ENCODE measurements around the gene CERT1. TPM values are rescaled to one million over a fixed set of nuclear protein-coding genes. Genes with fewer than 3 reads are reported as not detected.

CERT1 gene
- polyA plus RNA-seq, 2 of the 4 experiments (the other 2 are of a cell fraction) = 19.5 to 22.5 TPM

DNA sequence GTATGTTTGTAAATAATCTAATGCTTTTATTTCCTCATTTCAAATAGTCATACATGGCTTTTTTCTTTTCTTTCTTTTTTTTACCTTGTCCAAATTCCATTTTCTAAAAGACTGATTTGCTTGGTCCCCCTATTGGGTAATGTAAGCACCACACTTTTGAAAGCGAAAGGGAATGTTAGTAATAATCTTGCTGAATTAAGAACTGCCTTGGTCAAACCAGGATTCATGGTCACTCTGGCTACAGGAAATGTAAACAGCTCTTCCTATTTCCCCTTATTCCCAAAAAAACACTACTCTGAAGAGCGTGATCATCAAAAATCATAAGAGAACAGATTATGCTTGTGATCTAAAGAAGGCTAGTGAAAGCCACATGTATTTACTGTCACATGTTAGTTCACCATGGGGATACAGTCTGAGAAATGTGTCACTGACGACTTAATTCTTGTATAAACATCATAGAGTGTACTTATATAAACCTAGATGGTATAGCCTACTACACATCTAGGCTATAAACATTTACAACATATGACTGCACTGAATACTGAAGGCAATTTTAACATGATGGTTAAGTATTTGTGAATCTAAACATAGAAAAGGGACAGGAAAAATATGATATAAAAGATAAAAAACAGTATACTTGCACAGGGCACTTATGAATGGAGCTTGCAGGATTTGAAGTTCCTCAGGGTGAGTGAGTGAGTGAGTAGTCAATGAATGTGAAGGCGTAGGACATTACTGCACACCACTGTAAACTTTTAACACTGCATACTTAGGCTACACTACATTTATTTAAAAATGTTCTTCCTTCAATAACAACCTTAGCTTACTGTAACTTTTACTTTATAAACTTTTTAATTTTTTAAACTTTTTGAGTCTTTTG is 99.1 kb downstream of the CERT1 start:
- ChIA-PET CTCF (interaction anchor here (0.9 kb wide), 1 partner anchor 14 kb away, joined by 3 read pairs; no protein-coding TSS in a partner anchor), POLR2A (no interaction called here)
- FAIRE-seq = no peak
- no peaks in the 10 kb centered on the region for H3K4me1 ChIP-seq
- no peak for ATAC-seq
- no peak overlapping the region for H3K4me3 ChIP-seq
- no peak overlapping the region for H3K4me2 ChIP-seq
- WGBS (ENCODE audit: missing lambda C conversion rate) = 87% methylated on average over 4 of the region's 4 CpGs
- no peak overlapping the region for H3K27ac ChIP-seq
- H3K9me3 ChIP-seq = no peaks in the 10 kb centered on the region
- no peak for DNase-seq (ENCODE audit: low read depth in 1 of 2, low spot score in 1 of 2)
- no peak for TF ChIP-seq JUNB (IDR thresholded peaks at IDR 0.05)
- no peak for TF ChIP-seq REST (IDR thresholded peaks at IDR 0.05)
- TF ChIP-seq RCOR1 (IDR thresholded peaks at IDR 0.05; ENCODE audit: low read depth, low read length) = no peak

DNA sequence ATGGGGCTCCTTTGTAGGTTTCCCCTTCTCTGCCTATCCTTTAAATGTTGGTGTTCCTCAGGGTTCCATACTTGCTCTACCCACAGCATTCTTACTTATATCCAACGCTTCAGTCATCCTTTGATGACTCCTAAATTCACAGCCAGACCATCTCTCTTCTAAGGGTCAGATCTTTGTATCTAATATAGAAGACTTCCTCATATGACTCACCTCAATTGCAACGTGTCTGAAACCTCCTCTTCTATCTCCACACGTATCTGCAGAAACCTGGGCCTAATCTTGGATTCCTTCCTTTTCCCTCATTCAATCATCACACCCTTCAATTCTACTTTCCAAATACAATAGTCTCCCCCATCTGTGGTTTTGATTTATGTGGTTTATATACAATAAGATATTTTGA is 106.1 kb downstream of the CERT1 start:
- TF ChIP-seq RCOR1 (IDR thresholded peaks at IDR 0.05; ENCODE audit: low read depth, low read length) (no peak), FOSL2 (IDR thresholded peaks at IDR 0.05) (0 out of 2 replicates have a peak, but pooled peaks have one; percentile 8), FOSL2 (CRISPR knock-in tag; IDR thresholded peaks at IDR 0.05) (peak; percentile 64)
- 29% methylated on average over 3 of the region's 3 CpGs for WGBS (ENCODE audit: missing lambda C conversion rate)

GRCh38 chr5:75395277-75395676 is 116.2 kb downstream of the CERT1 start:
- 95% methylated on average over 3 of the region's 3 CpGs for WGBS (ENCODE audit: missing lambda C conversion rate)
- H3K9me3 ChIP-seq = no peaks in the 10 kb centered on the region
- CTCF ChIA-PET = no interaction called here

More for the DNA sequence above, 106.1 kb downstream of the CERT1 start:
- H3K4me2 ChIP-seq = peak overlapping the region; percentile 22; the same call in 2 of the 3 replicates
- peaks cover 10% of the 10 kb centered on the region; the same call in 2 of the 3 replicates for H3K4me1 ChIP-seq
- FAIRE-seq = no peak
- CTCF ChIA-PET = no interaction called here
- DNase-seq (ENCODE audit: low read depth in 1 of 2, low spot score in 1 of 2) = peak; percentile 4 to 54
- H3K4me3 ChIP-seq = no peak overlapping the region
- H3K9me3 ChIP-seq = no peaks in the 10 kb centered on the region
- ATAC-seq = peak; percentile 77 to 82; a peak in 5 of 6 replicates
- no peak overlapping the region for H3K27ac ChIP-seq
- POLR2A ChIA-PET = no interaction called here

DNA sequence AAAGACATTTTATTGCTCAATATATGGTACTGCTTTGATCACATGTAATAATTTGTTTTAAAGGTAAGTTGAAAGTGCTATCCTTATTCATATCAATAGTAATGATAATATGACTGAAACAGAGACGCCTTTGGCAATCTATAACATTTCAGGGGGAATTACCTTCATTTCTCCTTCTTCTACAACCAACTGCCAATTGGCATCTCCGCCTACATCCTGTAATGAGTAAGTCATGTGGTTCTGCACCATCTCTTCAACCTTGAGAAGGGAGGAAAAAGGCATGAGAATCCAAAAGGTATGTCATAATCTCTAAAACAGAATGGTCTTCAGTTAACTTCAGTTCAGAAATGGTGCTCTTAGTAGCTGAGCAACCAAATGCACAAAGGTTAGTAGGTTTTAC is 122.0 kb downstream of the CERT1 start:
- no peak for ATAC-seq
- Histone ChIP-seq H3K27ac (no peak overlapping the region), H3K4me2 (no peak overlapping the region), H3K9me3 (no peaks in the 10 kb centered on the region), H3K4me1 (no peaks in the 10 kb centered on the region), H3K4me3 (no peak overlapping the region)
- CTCF ChIA-PET = no interaction called here
- no peak for DNase-seq (ENCODE audit: low read depth in 1 of 2, low spot score in 1 of 2)
- POLR2A ChIA-PET = no interaction called here
- WGBS (ENCODE audit: missing lambda C conversion rate) = 94% methylated on average over 2 of the region's 2 CpGs
- no peak for FAIRE-seq
- TF ChIP-seq FOSB (CRISPR knock-in tag; IDR thresholded peaks at IDR 0.05) (no peak), POLR2AphosphoS2 (conservative IDR thresholded peaks at IDR 0.05; ENCODE audit: low read length) (no peak), ZSCAN20 (CRISPR knock-in tag; IDR thresholded peaks at IDR 0.05) (no peak), NFE2L2 (conservative IDR thresholded peaks at IDR 0.05; ENCODE audit: low read length) (no peak), MAFK (IDR thresholded peaks at IDR 0.05; ENCODE audit: partially characterized antibody) (no peak), RNF2 (IDR thresholded peaks at IDR 0.05; ENCODE audit: borderline replicate concordance, low read depth) (no peak), JUNB (IDR thresholded peaks at IDR 0.05) (no peak), CBX2 (IDR thresholded peaks at IDR 0.05; ENCODE audit: borderline replicate concordance, low read depth) (no peak), BHLHE40 (IDR thresholded peaks at IDR 0.05; ENCODE audit: low read depth, low read length) (no peak), MYC (IDR thresholded peaks at IDR 0.05; ENCODE audit: borderline replicate concordance, low read length) (no peak), GATA3 (IDR thresholded peaks at IDR 0.05; ENCODE audit: borderline replicate concordance) (no peak), HDAC2 (IDR thresholded peaks at IDR 0.05) (no peak), TFCP2L1 (CRISPR knock-in tag; IDR thresholded peaks at IDR 0.05) (no peak), RCOR1 (IDR thresholded peaks at IDR 0.05; ENCODE audit: low read depth, low read length) (no peak), SREBF2 (IDR thresholded peaks at IDR 0.05) (no peak), EHF (CRISPR knock-in tag; IDR thresholded peaks at IDR 0.05) (no peak), POLR2A (IDR thresholded peaks at IDR 0.05; ENCODE audit: low read length) (no peak)
- TF ChIP-seq, protein P1, sequence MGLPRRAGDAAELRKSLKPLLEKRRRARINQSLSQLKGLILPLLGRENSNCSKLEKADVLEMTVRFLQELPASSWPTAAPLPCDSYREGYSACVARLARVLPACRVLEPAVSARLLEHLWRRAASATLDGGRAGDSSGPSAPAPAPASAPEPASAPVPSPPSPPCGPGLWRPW (IDR thresholded peaks at IDR 0.05) = no peak
- TF ChIP-seq, protein P2, sequence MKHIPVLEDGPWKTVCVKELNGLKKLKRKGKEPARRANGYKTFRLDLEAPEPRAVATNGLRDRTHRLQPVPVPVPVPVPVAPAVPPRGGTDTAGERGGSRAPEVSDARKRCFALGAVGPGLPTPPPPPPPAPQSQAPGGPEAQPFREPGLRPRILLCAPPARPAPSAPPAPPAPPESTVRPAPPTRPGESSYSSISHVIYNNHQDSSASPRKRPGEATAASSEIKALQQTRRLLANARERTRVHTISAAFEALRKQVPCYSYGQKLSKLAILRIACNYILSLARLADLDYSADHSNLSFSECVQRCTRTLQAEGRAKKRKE (CRISPR knock-in tag; IDR thresholded peaks at IDR 0.05; ENCODE audit: low read depth) = no peak
- TF ChIP-seq, protein P3, sequence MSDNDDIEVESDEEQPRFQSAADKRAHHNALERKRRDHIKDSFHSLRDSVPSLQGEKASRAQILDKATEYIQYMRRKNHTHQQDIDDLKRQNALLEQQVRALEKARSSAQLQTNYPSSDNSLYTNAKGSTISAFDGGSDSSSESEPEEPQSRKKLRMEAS (IDR thresholded peaks at IDR 0.05) = no peak

More at GRCh38 chr5:75395277-75395676, 116.2 kb downstream of the CERT1 start:
- POLR2A ChIA-PET = no interaction called here
- DNase-seq (ENCODE audit: low read depth in 1 of 2, low spot score in 1 of 2) (peak in 1 of 2 experiments; percentile 16), ATAC-seq (no peak), FAIRE-seq (no peak)
- H3K4me3 ChIP-seq = no peak overlapping the region
- no peak overlapping the region for H3K27ac ChIP-seq
- no peak overlapping the region for H3K4me2 ChIP-seq
- H3K4me1 ChIP-seq = no peaks in the 10 kb centered on the region
- TF ChIP-seq HOXA7 (CRISPR knock-in tag; IDR thresholded peaks at IDR 0.05) = no peak
- TF ChIP-seq, protein P4, sequence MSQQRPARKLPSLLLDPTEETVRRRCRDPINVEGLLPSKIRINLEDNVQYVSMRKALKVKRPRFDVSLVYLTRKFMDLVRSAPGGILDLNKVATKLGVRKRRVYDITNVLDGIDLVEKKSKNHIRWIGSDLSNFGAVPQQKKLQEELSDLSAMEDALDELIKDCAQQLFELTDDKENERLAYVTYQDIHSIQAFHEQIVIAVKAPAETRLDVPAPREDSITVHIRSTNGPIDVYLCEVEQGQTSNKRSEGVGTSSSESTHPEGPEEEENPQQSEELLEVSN (IDR thresholded peaks at IDR 0.05; ENCODE audit: borderline replicate concordance, low read depth) = no peak
